Kidney (tissue), 14 donors: ENCODE measurements around the gene DIPK1B. TPM values are rescaled to one million over a fixed set of nuclear protein-coding genes. Genes with fewer than 3 reads are reported as not detected.

Experiments
- DNase-seq, 5 donors: peaks; one replicate each; pipeline ENCODE4 v3.0.0-alpha.2; 2013 to 2020
- FAIRE-seq: peaks from 2 replicates; lab custom pipeline; 2012; peaks lifted over from hg19 to GRCh38; lab: Jason Lieb, UNC
- H3K27ac ChIP-seq, 2 donors: one replicate each; pipeline ENCODE4 v1.7.0; 2013; ENCODE audit warnings: low read depth in 2 of 2, low read length in 2 of 2, inconsistent platforms in 1 of 2
- H3K27me3 ChIP-seq: one replicate; pipeline ENCODE4 v1.7.1; 2013; ENCODE audit warnings: low read length, inconsistent platforms; ENCODE audit not compliant: control insufficient read depth, insufficient read depth
- H3K36me3 ChIP-seq, 3 donors: one replicate each; pipeline versions ENCODE4 v1.7.0 to v1.7.1; 2013; ENCODE audit warnings: low read length in 3 of 3, control low read depth in 1 of 3, inconsistent platforms in 1 of 3; ENCODE audit not compliant: insufficient read depth in 3 of 3, control insufficient read depth in 2 of 3
- H3K4me1 ChIP-seq, 3 donors: one replicate each; pipeline versions ENCODE4 v1.7.0 to v1.7.1; 2013; ENCODE audit warnings: low read length in 3 of 3, inconsistent platforms in 1 of 3, low read depth in 1 of 3; ENCODE audit not compliant: control insufficient read depth in 2 of 3, insufficient read depth in 2 of 3
- H3K4me3 ChIP-seq, 3 donors: one replicate each; pipeline versions ENCODE4 v1.7.0 to v1.8.1; 2013; ENCODE audit warnings: low read length in 3 of 3, control low read depth in 1 of 3, inconsistent platforms in 1 of 3
- H3K9ac ChIP-seq, 3 donors: one replicate each; pipeline versions ENCODE4 v1.7.0 to v1.7.1; 2013; ENCODE audit warnings: low read length in 3 of 3, control low read depth in 1 of 3, inconsistent platforms in 1 of 3
- H3K9me3 ChIP-seq, 3 donors: one replicate each; pipeline versions ENCODE4 v1.7.0 to v1.7.1; 2013; ENCODE audit warnings: low read length in 3 of 3, control low read depth in 1 of 3, inconsistent platforms in 1 of 3; ENCODE audit not compliant: control insufficient read depth in 2 of 3, insufficient read depth in 1 of 3
- CTCF ChIP-seq: IDR thresholded peaks from 3 replicates; pipeline ENCODE4 v1.5.1; 2012; ENCODE audit warnings: mild to moderate bottlenecking, moderate library complexity, borderline replicate concordance; ENCODE audit not compliant: insufficient read depth; ENCODE audit errors: extremely low read depth
- intact Hi-C: fragments of 100-400 bp; cut with DNase I; formaldehyde crosslinking; loops from one replicate; pipeline ENCODE4 v1.11.1; 2022
- polyA plus RNA-seq: library from polyadenylated mRNA; stranded (reverse); fragments of 350-450 nt; fragmentation: Illumina TruSeq; extraction: RNeasy Lipid Tissue Mini Kit (QIAGEN cat#74804); gene quantifications from one replicate; pipeline ENCODE4 v1.2.3, GENCODE V29; 2014; ENCODE audit warnings: low read depth, low replicate concordance; ENCODE audit not compliant: insufficient read depth
- total RNA-seq: library from RNA; stranded (reverse); fragmentation: NEBNext Ultra II Directional; extraction: Animal tissue kit (Norgen Biotek cat#: 25700); gene quantifications from one replicate; pipeline ENCODE4 v1.2.1, GENCODE V29; 2021
- donor health status: control.
- donor health status: control.
- donor health status: control.
- donor health status: control.
- donor health status: control.
- donor health status: DM: yes; HTN: yes; CAD: no.
- donor health status: Normal renal cell carcinoma (clear cell type).

DIPK1B gene
- total and polyA plus RNA-seq, 2 donors from 2014 or later, result 7.5 to 22.6 TPM

GRCh38 chr9:136720251-136720897, 8.0 kb downstream of the DIPK1B start:
- DNase-seq (peak in 3 of 5 donors; percentile 45 to 73 (median 71)), FAIRE-seq (no peak)
- H3K4me1 ChIP-seq, result peaks cover 0 to 12% (median 6%) of the 10 kb centered on the region in 3 donors

GRCh38 chr9:136720898-136721338, 8.5 kb downstream of the DIPK1B start:
- no peaks in the 10 kb centered on the region for H3K27me3 ChIP-seq
- no peak overlapping the region for H3K9ac ChIP-seq
- H3K4me1 ChIP-seq, result peaks cover 0 to 14% (median 8%) of the 10 kb centered on the region in 3 donors
- no peak for DNase-seq
- TF ChIP-seq CTCF, result no peak
- intact Hi-C loops, result no loop called here
- H3K27ac ChIP-seq, result no peak overlapping the region
- no peaks in the 10 kb centered on the region for H3K9me3 ChIP-seq
- H3K36me3 ChIP-seq, result peaks cover 3 to 25% (median 11%) of the 10 kb centered on the region in 3 donors
- H3K4me3 ChIP-seq, result no peak overlapping the region
- FAIRE-seq, result no peak

More at GRCh38 chr9:136720251-136720897, 8.0 kb downstream of the DIPK1B start:
- Histone ChIP-seq H3K9ac (no peak overlapping the region), H3K9me3 (no peaks in the 10 kb centered on the region), H3K36me3 (peaks cover 0 to 20% (median 9%) of the 10 kb centered on the region in 3 donors), H3K27ac (no peak overlapping the region), H3K4me3 (no peak overlapping the region), H3K27me3 (no peaks in the 10 kb centered on the region)
- TF ChIP-seq CTCF, result no peak
- intact Hi-C loops, result no loop called here

- no peak overlapping the region for H3K27ac ChIP-seq
These were observed 9.1 kb downstream of the DIPK1B start for GRCh38 chr9:136721339-136722092.

More at GRCh38 chr9:136721339-136722092, 9.1 kb downstream of the DIPK1B start:
- TF ChIP-seq CTCF, result no peak
- Histone ChIP-seq H3K27me3 (no peaks in the 10 kb centered on the region), H3K9me3 (no peaks in the 10 kb centered on the region), H3K4me3 (no peak overlapping the region), H3K36me3 (peaks cover 4 to 31% (median 14%) of the 10 kb centered on the region in 3 donors), H3K9ac (no peak overlapping the region), H3K4me1 (peaks cover 0 to 20% (median 13%) of the 10 kb centered on the region in 3 donors)
- DNase-seq (peak in 1 of 5 donors; percentile 58), FAIRE-seq (no peak)
- intact Hi-C loops, result no loop called here
